ENCODE data around the gene GORAB.

GORAB gene

DNA sequence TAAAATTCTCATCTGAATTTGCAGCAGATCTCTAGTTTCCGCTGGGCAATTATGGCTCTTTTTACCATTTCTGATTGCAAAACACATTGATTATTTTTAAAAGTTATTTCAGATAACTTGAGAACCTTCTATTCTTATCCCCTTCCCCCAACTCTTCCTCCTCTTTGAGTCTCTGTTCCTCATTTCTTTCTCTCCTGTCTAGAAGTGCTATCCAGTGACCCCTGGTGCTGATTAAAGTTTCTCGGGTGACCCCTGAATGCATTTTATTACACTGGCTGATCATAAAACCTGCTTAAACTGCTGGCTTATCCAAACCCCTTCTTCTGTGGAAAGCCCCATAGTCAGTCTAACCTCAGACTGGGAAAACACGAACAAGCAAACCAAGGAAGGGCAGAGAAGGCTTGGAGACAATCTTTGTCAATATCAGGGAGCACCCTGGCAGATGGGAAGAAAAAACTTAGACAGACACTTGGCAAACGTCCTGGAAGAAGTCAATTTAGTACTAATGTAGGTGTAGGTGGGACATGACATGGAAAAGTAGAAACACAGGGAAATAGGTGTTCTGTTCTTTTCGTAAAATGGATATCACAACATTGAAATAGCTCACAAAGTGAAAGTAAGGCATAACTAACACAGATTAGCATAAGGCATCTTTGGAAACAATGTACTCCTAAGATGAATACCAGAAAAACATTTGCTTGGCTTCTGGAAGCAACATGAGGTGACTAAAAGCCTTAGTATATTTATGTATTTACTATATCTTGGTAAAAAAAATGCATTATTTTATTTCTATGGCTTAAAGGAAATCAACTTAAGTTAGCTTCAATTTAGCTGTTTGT, 61.4 kb downstream of the GORAB start:
- no peak for DNase-seq

DNA sequence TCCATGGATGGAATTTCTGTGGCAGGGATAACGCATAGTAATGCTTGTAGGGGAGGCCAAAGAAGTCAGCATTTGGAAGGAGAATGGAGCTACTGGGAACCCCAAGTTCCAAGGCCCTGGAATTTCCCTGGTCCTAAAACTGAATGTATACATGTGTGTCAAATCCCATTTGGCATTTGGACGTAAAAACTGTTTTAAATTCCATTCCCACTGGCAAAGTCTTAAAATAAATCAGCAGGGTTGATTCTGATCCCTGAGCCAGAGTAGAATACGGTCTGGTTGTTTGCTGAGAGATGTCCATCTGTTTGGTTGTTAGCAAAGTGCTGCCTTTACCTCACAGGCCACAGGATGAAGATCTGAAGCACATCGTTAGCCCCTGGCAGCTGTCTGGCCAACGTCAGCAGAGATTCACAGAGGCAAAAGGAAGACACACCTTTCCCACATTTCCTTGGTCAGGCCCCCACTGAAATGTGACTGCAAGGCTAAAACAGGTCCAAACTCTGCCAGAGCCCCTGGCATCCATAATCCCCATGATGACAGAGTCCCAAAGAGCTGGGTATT, 62.2 kb downstream of the GORAB start:
- no peak for DNase-seq

DNA sequence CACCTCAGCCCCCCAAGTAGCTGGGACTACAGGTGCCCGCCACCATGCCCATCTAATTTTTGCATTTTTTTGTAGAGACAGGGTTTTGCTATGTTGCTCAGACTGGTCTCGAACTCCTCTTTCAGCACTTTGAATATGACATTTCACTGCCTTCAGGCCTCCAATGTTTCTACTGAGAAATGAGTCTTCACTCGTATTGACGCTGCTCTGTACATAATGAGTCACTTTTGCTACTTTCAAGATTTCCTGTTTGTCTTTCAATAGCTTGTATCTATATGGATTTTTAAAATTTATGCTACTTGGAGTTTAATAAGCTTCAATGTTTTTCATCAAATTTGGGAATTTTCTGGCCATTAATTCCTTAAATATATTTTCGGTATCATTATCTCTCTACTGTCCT, 64.7 kb downstream of the GORAB start:
- DNase-seq, result no peak

DNA sequence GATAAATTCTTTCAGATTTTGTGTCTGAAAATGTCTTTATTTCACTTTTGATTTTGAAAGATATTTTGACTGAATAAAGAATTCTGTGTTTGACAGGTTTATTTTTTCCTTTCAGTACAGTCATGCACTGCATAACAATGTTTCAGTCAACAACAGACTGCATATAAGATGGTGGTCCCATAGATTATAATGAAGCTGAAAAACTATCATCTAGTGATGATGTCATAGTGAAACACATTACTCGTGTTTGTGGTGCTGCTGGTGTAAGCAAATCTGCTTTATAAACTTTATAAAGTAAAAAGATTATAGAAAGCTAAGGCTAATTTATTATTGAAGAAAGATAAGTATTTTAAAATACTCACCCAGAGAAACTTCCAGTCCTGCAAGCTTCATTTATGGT, 66.7 kb downstream of the GORAB start:
- no peak for DNase-seq

DNA sequence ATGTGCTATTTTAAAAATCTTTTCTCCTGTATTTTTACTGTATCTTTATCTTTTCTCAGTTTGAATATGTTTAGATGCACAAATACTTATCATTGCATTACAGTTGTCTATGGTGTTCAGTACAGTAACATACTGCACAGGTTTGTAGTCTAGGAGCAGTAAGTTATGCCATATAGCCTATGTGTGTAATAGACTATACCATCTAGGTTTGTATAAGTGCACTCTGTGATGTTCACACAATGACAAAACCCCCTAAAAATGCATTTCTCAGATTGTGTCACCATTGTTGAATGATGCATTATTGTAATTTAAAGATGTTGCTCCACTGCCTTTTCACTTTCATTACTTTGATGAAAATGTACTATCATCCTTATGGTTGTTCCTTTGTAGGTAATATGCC, 67.1 kb downstream of the GORAB start:
- DNase-seq, result no peak

DNA sequence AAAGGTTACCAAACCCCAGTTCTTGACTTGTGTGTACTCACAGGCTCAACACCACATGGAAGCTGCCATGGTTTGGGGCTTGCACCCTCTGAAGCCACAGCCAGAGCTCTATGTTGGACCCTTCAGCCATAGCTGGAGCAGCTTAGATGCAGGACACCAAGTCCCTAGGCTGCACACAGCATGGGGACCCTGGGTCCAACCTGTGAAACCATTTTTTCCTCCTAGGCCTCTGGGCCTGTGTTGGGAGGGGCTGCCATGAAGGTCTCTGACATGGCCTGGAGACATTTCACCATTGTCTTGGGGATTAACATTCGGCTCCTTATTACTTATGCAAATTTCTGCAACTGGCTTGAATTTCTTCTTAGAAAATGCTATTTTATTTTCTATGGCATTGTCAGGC, 69.9 kb downstream of the GORAB start:
- DNase-seq, result no peak

Measured in NCI-H1092 treated with DMSO at 0.1 percent for 48 hours (cell line).